Kidney capillary endothelial cell (primary cell): ENCODE measurements around the gene TREML4.

Experiments used
- DNase-seq: peaks from one replicate; pipeline ENCODE4 v3.0.0-alpha.2; 2018; ENCODE audit warnings: low spot score

TREML4 gene

DNA sequence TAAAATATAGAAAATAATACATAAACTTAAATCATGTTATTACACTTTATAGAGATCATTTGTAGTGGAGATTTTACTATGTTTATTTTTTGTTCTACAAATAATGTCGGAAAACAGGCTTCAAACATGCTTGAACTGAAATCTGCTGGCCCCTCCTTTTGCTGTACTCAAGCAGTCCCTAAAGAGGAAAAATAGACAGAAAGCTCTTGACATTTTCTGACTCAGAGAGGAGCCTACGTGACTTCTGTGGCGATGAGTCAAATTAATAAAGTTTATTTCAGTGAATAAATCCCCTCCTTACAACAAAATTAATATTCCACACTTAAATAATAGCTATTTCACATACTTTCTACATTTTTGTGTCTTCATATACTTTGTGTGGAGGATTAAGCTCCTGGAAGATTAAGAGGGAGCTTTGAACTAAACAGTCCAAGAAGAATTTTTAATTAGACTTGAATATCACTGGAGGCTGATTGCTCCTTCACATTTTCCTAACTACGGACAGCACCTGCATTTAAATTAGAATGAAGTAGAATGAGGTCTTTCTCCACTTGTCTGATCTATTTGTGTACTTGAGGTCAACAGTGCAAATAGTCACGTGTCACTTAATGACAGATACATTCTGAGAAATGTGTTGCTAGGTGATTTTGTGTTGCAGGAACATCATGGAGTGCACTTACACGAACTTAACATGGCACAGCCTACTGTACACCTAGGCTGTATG is 60.0 kb downstream of the TREML4 start:
- DNase-seq: no peak
